ENCODE data around the gene PSMD3. TPM values are rescaled to one million over a fixed set of nuclear protein-coding genes. Genes with fewer than 3 reads are reported as not detected.
"Not testable (repeated sequence)": the region's sequence is repeated elsewhere in the genome, so short reads cannot be mapped to it uniquely, and the experiment has no call there.

Gene PSMD3
- total and polyA plus RNA-seq, 2 of the 4 experiments (the other 2 are of a cell fraction) = 123 to 155 TPM

DNA sequence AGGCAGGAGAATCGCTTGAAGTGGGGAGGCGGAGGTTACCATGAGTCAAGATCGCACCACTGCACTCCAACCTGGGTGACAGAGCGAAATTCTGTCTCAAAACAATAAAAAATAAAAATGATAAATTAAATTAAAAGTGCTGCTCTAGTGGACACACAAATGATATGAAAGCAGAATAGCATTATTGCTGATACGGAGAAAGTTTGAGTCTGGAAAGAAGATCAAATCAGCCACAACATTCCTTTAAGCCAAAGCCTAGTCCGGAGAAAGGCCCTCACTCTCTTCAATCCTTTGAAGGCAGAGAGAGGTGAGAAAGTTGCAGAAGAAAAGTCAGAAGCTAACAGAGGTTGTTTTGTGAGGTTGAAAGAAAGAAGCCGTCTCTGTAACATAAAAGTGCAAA, 19.6 kb downstream of the PSMD3 start:
- Histone ChIP-seq H3K9ac (ENCODE audit: low read depth, low read length) (no peak overlapping the region), H3K27ac (ENCODE audit: insufficient read depth, low read length) (no peak overlapping the region), H4K20me1 (ENCODE audit: insufficient read depth, low read length) (no peaks in the 10 kb centered on the region; the same call in 1 of the 2 replicates), H3K4me3 (ENCODE audit: insufficient read depth, low read depth, low read length) (no peak overlapping the region), H2AK5ac (ENCODE audit: low read depth, low read length) (no peak overlapping the region), H2BK20ac (ENCODE audit: low read depth, low read length) (no peak overlapping the region), H2BK15ac (ENCODE audit: low read depth, low read length) (no peak overlapping the region), H3K56ac (ENCODE audit: extremely low read depth, insufficient read depth, low read length) (no peak overlapping the region), H3K4ac (ENCODE audit: low read depth, low read length) (no peak overlapping the region), H2BK5ac (ENCODE audit: low read depth, low read length, poor library complexity, severe bottlenecking) (no peak overlapping the region), H4K91ac (ENCODE audit: insufficient read depth, low read depth, low read length) (no peak overlapping the region), H3K36me3 (ENCODE audit: control insufficient read depth, insufficient read depth, low read length) (peaks cover 30% of the 10 kb centered on the region), H3K79me1 (ENCODE audit: low read depth in 1 of 2, low read length in 2 of 2) (no peaks in the 10 kb centered on the region; a peak in 1 of 4 replicates), H2AFZ (replicated peaks; ENCODE audit: low read length, poor library complexity) (no peak overlapping the region), H3K27me3 (ENCODE audit: control insufficient read depth, insufficient read depth, low read length) (peaks cover 2% of the 10 kb centered on the region; the same call in 1 of the 2 replicates), H3K9me3 (ENCODE audit: control insufficient read depth, insufficient read depth, low read length) (no peaks in the 10 kb centered on the region), H4K8ac (ENCODE audit: low read depth in 2 of 2, low read length in 2 of 2) (no peak overlapping the region), H2BK120ac (ENCODE audit: low read depth, low read length) (no peak overlapping the region), H3K4me1 (ENCODE audit: control insufficient read depth, insufficient read depth, low read length) (no peaks in the 10 kb centered on the region), H3K23ac (ENCODE audit: low read depth, low read length) (no peak overlapping the region), H3K4me2 (ENCODE audit: low read depth, low read length) (no peak overlapping the region), H3K18ac (ENCODE audit: low read depth, low read length) (no peak overlapping the region), H3K9me1 (ENCODE audit: insufficient read depth, low read length) (no peaks in the 10 kb centered on the region), H2AK9ac (replicated peaks; ENCODE audit: low read depth, low read length, poor library complexity) (no peak overlapping the region), H3K14ac (replicated peaks; ENCODE audit: low read depth, low read length) (no peak overlapping the region), H4K5ac (ENCODE audit: low read depth, low read length) (no peak overlapping the region)
- CTCF ChIA-PET = interaction anchor here (1.5 kb wide), 1 partner anchor 75 kb away, joined by 3 read pairs; no protein-coding TSS in a partner anchor
- in situ Hi-C loops (cut with MboI; ENCODE audit: low sequenced_read_pairs) = no loop called here
- no TSS peak for BruUV-seq (replicated peaks)
- POLR2A ChIA-PET (ENCODE audit: unreplicated experiment) = no interaction called here
- no CpG with 5 or more reads among the region's 7 CpGs for WGBS, 2 experiments (ENCODE audit: extremely low coverage in 2 of 2, insufficient read length in 1 of 2)
- peak; percentile 37; the same call in 1 of the 2 replicates for TF ChIP-seq MAFK (IDR thresholded peaks at IDR 0.05; ENCODE audit: low read depth, low read length)
- no peak for TF ChIP-seq MAZ (IDR thresholded peaks at IDR 0.05; ENCODE audit: borderline replicate concordance, low read depth, low read length)
- no peak for TF ChIP-seq MXI1 (IDR thresholded peaks at IDR 0.05; ENCODE audit: borderline replicate concordance, low read depth, low read length)
- no peak for TF ChIP-seq POLR2A (IDR thresholded peaks at IDR 0.05; ENCODE audit: low read depth, low read length)
- TF ChIP-seq, protein P1, sequence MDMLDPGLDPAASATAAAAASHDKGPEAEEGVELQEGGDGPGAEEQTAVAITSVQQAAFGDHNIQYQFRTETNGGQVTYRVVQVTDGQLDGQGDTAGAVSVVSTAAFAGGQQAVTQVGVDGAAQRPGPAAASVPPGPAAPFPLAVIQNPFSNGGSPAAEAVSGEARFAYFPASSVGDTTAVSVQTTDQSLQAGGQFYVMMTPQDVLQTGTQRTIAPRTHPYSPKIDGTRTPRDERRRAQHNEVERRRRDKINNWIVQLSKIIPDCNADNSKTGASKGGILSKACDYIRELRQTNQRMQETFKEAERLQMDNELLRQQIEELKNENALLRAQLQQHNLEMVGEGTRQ (IDR thresholded peaks at IDR 0.05; ENCODE audit: low read depth, low read length) = no peak
- TF ChIP-seq RCOR1 (IDR thresholded peaks at IDR 0.05; ENCODE audit: insufficient replicate concordance, low read length) = no peak
- no peak for TF ChIP-seq SMC3 (IDR thresholded peaks at IDR 0.05; ENCODE audit: low read depth, low read length)
- DNase-seq (no peak), ATAC-seq (ENCODE audit: low read depth) (no peak)
- dilution Hi-C loops (cut with HindIII; ENCODE audit: low sequenced_read_pairs, unreplicated experiment) = no loop called here
- intact Hi-C loops (cut with micrococcal nuclease) = no loop called here

DNA sequence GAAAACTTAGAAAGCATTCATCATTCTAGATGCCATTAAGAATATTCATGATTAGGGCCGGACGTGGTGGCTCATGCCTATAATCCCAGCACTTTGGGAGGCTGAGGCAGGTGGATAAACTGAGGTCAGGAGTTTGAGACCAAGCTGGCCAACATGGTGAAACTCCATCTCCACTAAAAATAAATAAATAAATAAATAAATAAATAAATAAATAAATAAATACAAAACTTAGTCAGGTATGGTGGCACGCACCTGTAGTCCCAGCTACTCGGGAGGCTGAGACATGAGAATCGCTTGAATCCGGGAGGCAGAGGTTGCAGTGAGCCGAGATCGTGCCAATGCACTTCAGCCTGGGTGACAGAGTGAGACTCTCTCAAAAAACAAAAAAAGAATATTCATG, 20.7 kb downstream of the PSMD3 start:
- CTCF ChIA-PET = interaction anchor here (1.5 kb wide), 1 partner anchor 74 kb away, joined by 3 read pairs; no protein-coding TSS in a partner anchor
- H2BK15ac ChIP-seq (ENCODE audit: low read depth, low read length); H2AK5ac ChIP-seq (ENCODE audit: low read depth, low read length); H3K18ac ChIP-seq (ENCODE audit: low read depth, low read length); H4K91ac ChIP-seq (ENCODE audit: insufficient read depth, low read depth, low read length); POLR2A ChIA-PET (ENCODE audit: unreplicated experiment); H2AK9ac ChIP-seq (replicated peaks; ENCODE audit: low read depth, low read length, poor library complexity); dilution Hi-C loops (cut with HindIII; ENCODE audit: low sequenced_read_pairs, unreplicated experiment); intact Hi-C loops (cut with micrococcal nuclease); H3K14ac ChIP-seq (replicated peaks; ENCODE audit: low read depth, low read length); ATAC-seq (ENCODE audit: low read depth); H3K9me3 ChIP-seq (ENCODE audit: control insufficient read depth, insufficient read depth, low read length); H3K9me1 ChIP-seq (ENCODE audit: insufficient read depth, low read length); H4K8ac ChIP-seq (ENCODE audit: low read depth in 2 of 2, low read length in 2 of 2); H3K4me3 ChIP-seq (ENCODE audit: insufficient read depth, low read depth, low read length); H3K79me1 ChIP-seq (ENCODE audit: low read depth in 1 of 2, low read length in 2 of 2); H2AFZ ChIP-seq (replicated peaks; ENCODE audit: low read length, poor library complexity); H2BK120ac ChIP-seq (ENCODE audit: low read depth, low read length); H2BK5ac ChIP-seq (ENCODE audit: low read depth, low read length, poor library complexity, severe bottlenecking); H3K4ac ChIP-seq (ENCODE audit: low read depth, low read length); H4K5ac ChIP-seq (ENCODE audit: low read depth, low read length); BruUV-seq (replicated peaks); H3K56ac ChIP-seq (ENCODE audit: extremely low read depth, insufficient read depth, low read length); H3K27me3 ChIP-seq (ENCODE audit: control insufficient read depth, insufficient read depth, low read length); H3K4me2 ChIP-seq (ENCODE audit: low read depth, low read length); H3K4me1 ChIP-seq (ENCODE audit: control insufficient read depth, insufficient read depth, low read length); H3K9ac ChIP-seq (ENCODE audit: low read depth, low read length); H3K23ac ChIP-seq (ENCODE audit: low read depth, low read length); H3K27ac ChIP-seq (ENCODE audit: insufficient read depth, low read length); H2BK20ac ChIP-seq (ENCODE audit: low read depth, low read length); H4K20me1 ChIP-seq (ENCODE audit: insufficient read depth, low read length); in situ Hi-C loops (cut with MboI; ENCODE audit: low sequenced_read_pairs); DNase-seq: not testable (repeated sequence)
- peaks cover 20% of the 10 kb centered on the region for H3K36me3 ChIP-seq (ENCODE audit: control insufficient read depth, insufficient read depth, low read length)
- WGBS, 2 experiments (ENCODE audit: extremely low coverage in 2 of 2, insufficient read length in 1 of 2) = 91% methylated on average over 4 of the region's 8 CpGs; no CpG with 5 or more reads in 1 of the 2 experiments
